ENCODE results near the gene PRPF40A. TPM values are rescaled to one million over a fixed set of nuclear protein-coding genes. Genes with fewer than 3 reads are reported as not detected.

PRPF40A gene
- total RNA-seq, 4 donors from 2014 or later: 66.4 to 109 (median 82.8) TPM

DNA sequence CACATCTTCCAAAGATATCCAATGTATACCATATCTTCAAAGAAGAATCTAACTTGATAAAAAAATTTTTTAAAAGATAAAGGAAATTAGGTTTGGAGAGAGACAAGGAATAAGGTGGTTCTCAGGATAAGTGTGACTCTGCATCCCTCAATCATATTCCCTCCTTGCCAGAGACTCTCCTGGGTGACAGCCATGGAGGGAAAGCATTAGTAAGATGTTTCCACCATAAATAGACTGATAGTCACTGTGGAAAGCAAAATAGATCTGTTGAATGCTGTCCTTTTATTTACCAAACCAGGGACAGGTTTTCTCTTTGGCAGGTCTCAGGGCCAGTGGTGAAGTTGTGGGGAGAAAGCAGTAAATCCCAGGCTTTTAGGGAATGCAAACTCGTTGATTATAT is 107.6 kb downstream of the PRPF40A start:
- WGBS: 78% methylated on average over 1 of the region's 1 CpG
- H3K36me3 ChIP-seq: peaks cover 3% of the 10 kb centered on the region
- no peak overlapping the region for H3K4me3 ChIP-seq
- TF ChIP-seq POLR2AphosphoS5 (IDR thresholded peaks at IDR 0.05) (no peak), EP300 (IDR thresholded peaks at IDR 0.05) (no peak), POLR2A (IDR thresholded peaks at IDR 0.05) (no peak)
- TF ChIP-seq, protein P1, sequence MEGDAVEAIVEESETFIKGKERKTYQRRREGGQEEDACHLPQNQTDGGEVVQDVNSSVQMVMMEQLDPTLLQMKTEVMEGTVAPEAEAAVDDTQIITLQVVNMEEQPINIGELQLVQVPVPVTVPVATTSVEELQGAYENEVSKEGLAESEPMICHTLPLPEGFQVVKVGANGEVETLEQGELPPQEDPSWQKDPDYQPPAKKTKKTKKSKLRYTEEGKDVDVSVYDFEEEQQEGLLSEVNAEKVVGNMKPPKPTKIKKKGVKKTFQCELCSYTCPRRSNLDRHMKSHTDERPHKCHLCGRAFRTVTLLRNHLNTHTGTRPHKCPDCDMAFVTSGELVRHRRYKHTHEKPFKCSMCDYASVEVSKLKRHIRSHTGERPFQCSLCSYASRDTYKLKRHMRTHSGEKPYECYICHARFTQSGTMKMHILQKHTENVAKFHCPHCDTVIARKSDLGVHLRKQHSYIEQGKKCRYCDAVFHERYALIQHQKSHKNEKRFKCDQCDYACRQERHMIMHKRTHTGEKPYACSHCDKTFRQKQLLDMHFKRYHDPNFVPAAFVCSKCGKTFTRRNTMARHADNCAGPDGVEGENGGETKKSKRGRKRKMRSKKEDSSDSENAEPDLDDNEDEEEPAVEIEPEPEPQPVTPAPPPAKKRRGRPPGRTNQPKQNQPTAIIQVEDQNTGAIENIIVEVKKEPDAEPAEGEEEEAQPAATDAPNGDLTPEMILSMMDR (IDR thresholded peaks at IDR 0.05): no peak
- DNase-seq (ENCODE audit: low spot score in 2 of 2): no peak
- H3K9me3 ChIP-seq: no peaks in the 10 kb centered on the region
- H3K27ac ChIP-seq: no peak overlapping the region
- H3K27me3 ChIP-seq: no peaks in the 10 kb centered on the region
- peaks cover 13% of the 10 kb centered on the region for H3K4me1 ChIP-seq

DNA sequence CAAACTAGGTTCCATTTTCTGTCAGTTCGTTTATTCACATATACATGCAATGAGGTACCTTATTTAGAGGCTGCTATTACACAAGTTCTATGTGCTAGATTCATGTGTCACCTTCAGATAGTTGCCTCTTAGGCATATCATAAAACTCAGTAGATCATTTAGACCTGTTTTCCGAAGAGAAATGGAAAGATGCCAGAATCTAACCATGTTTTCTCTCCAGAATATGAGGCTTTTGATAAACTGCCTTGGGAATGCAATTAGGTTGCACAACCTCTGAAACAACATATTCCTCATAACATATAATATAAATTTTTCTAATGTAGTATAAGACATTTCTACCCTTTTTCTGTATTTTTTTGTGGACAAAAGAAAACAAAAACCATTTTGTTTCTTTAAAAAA is 108.1 kb downstream of the PRPF40A start:
- TF ChIP-seq, protein P1 (IDR thresholded peaks at IDR 0.05): no peak
- no peak for TF ChIP-seq POLR2AphosphoS5 (IDR thresholded peaks at IDR 0.05)
- TF ChIP-seq EP300 (IDR thresholded peaks at IDR 0.05): no peak
- TF ChIP-seq POLR2A (IDR thresholded peaks at IDR 0.05): no peak
- WGBS: 78% methylated on average over 2 of the region's 2 CpGs
- Histone ChIP-seq H3K27ac (no peak overlapping the region), H3K36me3 (peaks cover 3% of the 10 kb centered on the region), H3K4me3 (no peak overlapping the region), H3K4me1 (peaks cover 13% of the 10 kb centered on the region), H3K9me3 (no peaks in the 10 kb centered on the region), H3K27me3 (no peaks in the 10 kb centered on the region)
- DNase-seq (ENCODE audit: low spot score in 2 of 2): no peak

DNA sequence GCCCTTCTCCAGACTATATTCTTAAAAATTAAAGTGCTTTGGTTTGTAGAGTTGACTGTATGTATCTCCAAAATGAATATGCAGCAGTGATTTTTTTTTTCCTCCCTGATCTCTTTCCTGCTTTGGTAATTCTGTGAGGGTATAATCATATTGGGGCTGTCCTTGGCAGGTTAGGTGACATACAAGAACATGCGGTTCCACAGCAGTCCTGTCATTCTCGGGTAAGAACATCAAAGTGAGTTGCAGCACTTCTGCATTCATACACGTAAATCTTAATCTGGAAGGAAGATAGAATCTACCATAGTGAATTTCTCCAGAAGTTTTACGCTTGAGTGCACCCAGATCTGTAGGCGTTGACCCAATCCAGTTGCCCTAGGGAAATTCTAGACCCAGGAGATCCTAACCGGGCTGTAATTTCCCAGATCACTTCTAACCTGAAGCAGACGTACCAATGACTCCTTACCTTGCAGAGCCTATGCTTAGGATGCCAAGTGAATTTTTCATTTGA is 109.4 kb downstream of the PRPF40A start:
- Histone ChIP-seq H3K36me3 (peaks cover 3% of the 10 kb centered on the region), H3K4me3 (no peak overlapping the region), H3K27me3 (no peaks in the 10 kb centered on the region), H3K27ac (no peak overlapping the region), H3K4me1 (peaks cover 13% of the 10 kb centered on the region), H3K9me3 (no peaks in the 10 kb centered on the region)
- no peak for DNase-seq (ENCODE audit: low spot score in 2 of 2)
- WGBS: 88% methylated on average over 7 of the region's 7 CpGs
- TF ChIP-seq EP300 (IDR thresholded peaks at IDR 0.05): no peak
- TF ChIP-seq POLR2AphosphoS5 (IDR thresholded peaks at IDR 0.05): no peak
- TF ChIP-seq, protein P1 (IDR thresholded peaks at IDR 0.05): no peak
- no peak for TF ChIP-seq POLR2A (IDR thresholded peaks at IDR 0.05)

DNA sequence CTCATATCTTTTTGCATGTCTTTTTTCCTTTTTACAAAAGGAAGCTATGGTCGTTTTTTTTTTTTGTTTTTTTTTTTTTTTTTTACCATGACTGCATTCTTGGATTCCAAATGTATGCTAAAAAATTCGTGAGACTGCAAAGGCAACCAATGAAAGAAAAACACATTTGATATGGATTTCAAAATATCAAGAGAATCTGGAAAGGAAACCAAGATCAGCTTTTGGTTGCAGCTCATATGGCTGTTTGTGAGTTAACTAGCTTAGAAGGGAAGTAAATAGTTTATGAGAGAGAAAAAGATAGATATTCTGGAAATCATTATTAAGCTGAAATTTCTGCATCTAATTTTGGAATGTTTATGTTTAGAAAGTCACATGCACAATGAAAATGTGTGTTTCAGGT is 110.3 kb downstream of the PRPF40A start:
- Histone ChIP-seq H3K27ac (no peak overlapping the region), H3K9me3 (no peaks in the 10 kb centered on the region), H3K4me3 (no peak overlapping the region), H3K27me3 (no peaks in the 10 kb centered on the region), H3K36me3 (peaks cover 3% of the 10 kb centered on the region), H3K4me1 (peaks cover 5% of the 10 kb centered on the region)
- no peak for DNase-seq (ENCODE audit: low spot score in 2 of 2)
- no peak for TF ChIP-seq POLR2A (IDR thresholded peaks at IDR 0.05)
- TF ChIP-seq EP300 (IDR thresholded peaks at IDR 0.05): no peak
- TF ChIP-seq, protein P1 (IDR thresholded peaks at IDR 0.05): no peak
- TF ChIP-seq POLR2AphosphoS5 (IDR thresholded peaks at IDR 0.05): no peak
- 54% methylated on average over 2 of the region's 2 CpGs for WGBS

DNA sequence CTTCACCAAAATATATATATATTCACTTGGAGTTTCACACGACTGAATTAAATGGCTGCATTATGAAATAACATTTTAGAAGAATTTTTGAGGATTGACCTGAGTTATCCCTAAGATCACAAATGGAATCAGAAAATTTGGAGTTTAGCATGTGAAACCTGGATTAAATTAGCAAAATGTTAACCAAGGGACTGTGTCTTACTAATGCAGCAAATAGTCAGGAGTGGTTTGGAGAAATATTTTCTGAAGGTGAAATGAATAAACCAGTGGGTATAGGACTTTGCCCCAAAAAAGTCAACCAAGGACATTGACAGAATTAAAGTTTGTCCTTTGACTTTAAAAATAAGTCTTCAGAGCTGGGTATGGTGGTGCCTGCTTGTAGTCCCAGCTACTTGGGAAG is 111.2 kb downstream of the PRPF40A start:
- Histone ChIP-seq H3K4me3 (no peak overlapping the region), H3K27me3 (no peaks in the 10 kb centered on the region), H3K27ac (no peak overlapping the region), H3K4me1 (no peaks in the 10 kb centered on the region), H3K36me3 (peaks cover 3% of the 10 kb centered on the region), H3K9me3 (no peaks in the 10 kb centered on the region)
- 79% methylated on average over 1 of the region's 1 CpG for WGBS
- no peak for TF ChIP-seq POLR2AphosphoS5 (IDR thresholded peaks at IDR 0.05)
- no peak for DNase-seq (ENCODE audit: low spot score in 2 of 2)

DNA sequence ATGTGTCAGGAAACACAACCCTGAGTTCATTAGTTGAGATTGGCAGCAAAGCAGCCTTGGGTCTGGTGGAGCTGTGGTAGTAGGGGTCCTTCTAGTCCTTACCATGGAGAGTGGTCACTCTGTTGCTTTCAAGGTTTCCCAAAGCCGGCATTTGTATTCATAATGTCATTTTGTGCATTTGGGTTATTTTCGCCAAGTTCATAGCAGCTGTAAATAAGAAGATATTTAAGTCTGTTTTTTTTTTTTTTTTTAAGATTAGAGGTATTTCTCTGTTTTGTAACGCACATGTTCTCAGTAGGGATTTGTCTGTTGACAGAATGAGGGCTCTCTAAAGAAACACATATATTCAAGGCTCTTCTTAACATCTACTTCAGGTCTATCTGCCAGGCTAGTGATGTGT is 114.1 kb downstream of the PRPF40A start:
- WGBS: 94% methylated on average over 3 of the region's 3 CpGs
- Histone ChIP-seq H3K4me1 (no peaks in the 10 kb centered on the region), H3K9me3 (no peaks in the 10 kb centered on the region), H3K27me3 (no peaks in the 10 kb centered on the region), H3K36me3 (peaks cover 3% of the 10 kb centered on the region), H3K27ac (no peak overlapping the region), H3K4me3 (no peak overlapping the region)
- DNase-seq (ENCODE audit: low spot score in 2 of 2): no peak
- TF ChIP-seq POLR2AphosphoS5 (IDR thresholded peaks at IDR 0.05): no peak
- no peak for TF ChIP-seq EP300 (IDR thresholded peaks at IDR 0.05)
- no peak for TF ChIP-seq POLR2A (IDR thresholded peaks at IDR 0.05)
- TF ChIP-seq, protein P1 (IDR thresholded peaks at IDR 0.05): no peak
